Measurements from ENCODE around the gene FHIT. TPM values are rescaled to one million over a fixed set of nuclear protein-coding genes. Genes with fewer than 3 reads are reported as not detected.

FHIT gene
- total and polyA plus RNA-seq, 11 donors, result 4.2 to 26.8 (median 16.5) TPM

DNA sequence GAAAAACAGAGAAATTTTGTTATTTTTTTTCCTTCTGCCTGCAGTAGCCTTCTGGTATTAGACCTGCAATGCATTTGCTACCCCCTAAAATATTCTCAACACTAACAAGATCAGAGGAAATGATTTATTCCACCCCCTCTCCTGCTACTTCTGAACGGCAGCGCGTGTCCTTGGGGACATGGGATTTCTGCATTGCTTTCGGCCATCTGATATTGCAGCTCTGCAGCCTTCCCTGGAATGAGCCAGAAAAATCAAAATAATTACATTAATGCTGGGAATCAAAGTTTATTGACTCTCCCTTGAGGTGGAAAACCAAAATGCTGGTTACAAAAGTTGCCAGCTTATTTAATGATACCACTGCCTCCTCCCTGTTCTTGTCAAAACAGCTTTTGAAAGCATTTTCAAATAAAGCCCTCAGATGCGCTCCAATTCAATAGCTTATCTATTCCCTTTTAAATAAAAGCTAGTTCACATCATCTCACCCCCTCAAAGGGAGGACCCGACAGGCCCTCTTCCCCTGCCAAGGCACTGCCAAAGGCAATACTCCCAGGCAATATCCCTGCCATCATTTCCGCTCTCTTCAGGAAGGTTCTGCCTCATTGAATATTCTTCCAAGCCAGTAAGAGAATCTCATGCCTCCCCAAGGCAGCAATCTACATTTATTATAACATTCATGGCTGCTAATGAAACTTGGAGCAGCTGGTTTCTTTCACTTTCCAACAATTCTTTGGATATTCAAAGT, 96.6 kb downstream of the FHIT start:
- 57 to 68% (median 63%) methylated on average over 7 of the region's 7 CpGs for WGBS, 4 donors
- TF ChIP-seq, protein P1, sequence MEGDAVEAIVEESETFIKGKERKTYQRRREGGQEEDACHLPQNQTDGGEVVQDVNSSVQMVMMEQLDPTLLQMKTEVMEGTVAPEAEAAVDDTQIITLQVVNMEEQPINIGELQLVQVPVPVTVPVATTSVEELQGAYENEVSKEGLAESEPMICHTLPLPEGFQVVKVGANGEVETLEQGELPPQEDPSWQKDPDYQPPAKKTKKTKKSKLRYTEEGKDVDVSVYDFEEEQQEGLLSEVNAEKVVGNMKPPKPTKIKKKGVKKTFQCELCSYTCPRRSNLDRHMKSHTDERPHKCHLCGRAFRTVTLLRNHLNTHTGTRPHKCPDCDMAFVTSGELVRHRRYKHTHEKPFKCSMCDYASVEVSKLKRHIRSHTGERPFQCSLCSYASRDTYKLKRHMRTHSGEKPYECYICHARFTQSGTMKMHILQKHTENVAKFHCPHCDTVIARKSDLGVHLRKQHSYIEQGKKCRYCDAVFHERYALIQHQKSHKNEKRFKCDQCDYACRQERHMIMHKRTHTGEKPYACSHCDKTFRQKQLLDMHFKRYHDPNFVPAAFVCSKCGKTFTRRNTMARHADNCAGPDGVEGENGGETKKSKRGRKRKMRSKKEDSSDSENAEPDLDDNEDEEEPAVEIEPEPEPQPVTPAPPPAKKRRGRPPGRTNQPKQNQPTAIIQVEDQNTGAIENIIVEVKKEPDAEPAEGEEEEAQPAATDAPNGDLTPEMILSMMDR (IDR thresholded peaks at IDR 0.05), result no peak
- TF ChIP-seq POLR2A (IDR thresholded peaks at IDR 0.05), result no peak

DNA sequence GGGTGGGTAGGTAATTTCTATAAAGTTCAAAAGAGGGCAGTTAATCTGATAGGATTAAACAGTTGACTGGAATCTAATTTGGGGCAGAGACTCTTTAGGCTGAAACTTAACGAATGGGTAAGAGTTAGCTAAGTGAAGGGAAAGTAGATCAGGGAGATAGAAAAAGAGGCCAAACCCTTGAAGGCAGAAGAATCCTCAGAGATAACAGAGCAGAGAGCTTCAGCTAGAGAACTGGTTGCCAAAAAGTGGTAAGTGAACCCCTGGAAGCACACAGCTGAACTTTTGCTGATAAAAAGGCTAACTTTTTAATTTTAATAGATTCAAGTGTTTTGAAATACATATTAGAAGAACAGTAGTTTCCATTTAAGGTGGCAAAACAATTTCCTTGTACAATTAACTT, 99.2 kb downstream of the FHIT start:
- Histone ChIP-seq H3K4me3 (no peak overlapping the region), H3K9me3 (no peaks in the 10 kb centered on the region), H3K36me3 (no peaks in the 10 kb centered on the region), H3K27me3 (no peaks in the 10 kb centered on the region), H3K27ac (no peak overlapping the region), H3K4me1 (peaks cover 0 to 20% (median 6%) of the 10 kb centered on the region in 12 donors)
- 80 to 89% (median 85%) methylated on average over 1 of the region's 1 CpG for WGBS, 4 donors
- DNase-seq, result no peak
- intact Hi-C loops (cut with DNase I), result no loop called here
- no peak for ATAC-seq
- no peak for TF ChIP-seq POLR2A (IDR thresholded peaks at IDR 0.05)
- TF ChIP-seq, protein P1 (IDR thresholded peaks at IDR 0.05), result no peak

More for the DNA sequence above, 96.6 kb downstream of the FHIT start:
- H3K4me3 ChIP-seq, result no peak overlapping the region
- H3K9me3 ChIP-seq, result no peaks in the 10 kb centered on the region
- intact Hi-C loops (cut with DNase I), result loop anchor here in 1 of 10 donors (5.0 kb wide), 1 partner anchor 98 kb away; the partner anchor contains the start of gene FHIT
- H3K27ac ChIP-seq, result peak overlapping the region in 1 of 12 donors; percentile 47
- no peaks in the 10 kb centered on the region for H3K27me3 ChIP-seq
- DNase-seq (no peak), ATAC-seq (no peak)
- no peaks in the 10 kb centered on the region for H3K36me3 ChIP-seq
- peaks cover 0 to 20% (median 6%) of the 10 kb centered on the region in 12 donors for H3K4me1 ChIP-seq

DNA sequence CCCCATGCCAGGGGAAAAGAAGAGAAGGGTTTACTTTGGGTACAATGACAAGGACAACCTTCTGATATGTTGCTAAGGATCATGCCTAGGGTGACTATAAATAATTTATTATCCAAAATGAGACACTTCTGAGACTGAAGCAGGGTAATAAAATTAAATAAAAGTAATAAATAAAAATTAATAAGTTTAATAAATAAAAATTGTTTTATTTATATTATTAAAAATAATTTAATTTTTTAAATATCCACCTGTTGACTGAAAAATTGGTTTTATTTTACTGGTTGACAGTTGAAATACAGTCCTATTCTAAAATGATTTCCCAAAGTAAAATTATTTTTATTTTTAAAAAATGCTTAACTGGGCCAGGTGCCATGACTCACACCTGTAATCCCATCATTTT, 102.0 kb downstream of the FHIT start:
- no peaks in the 10 kb centered on the region for H3K27me3 ChIP-seq
- intact Hi-C loops (cut with DNase I), result no loop called here
- no peaks in the 10 kb centered on the region for H3K36me3 ChIP-seq
- H3K27ac ChIP-seq, result no peak overlapping the region
- no peak for TF ChIP-seq POLR2A (IDR thresholded peaks at IDR 0.05)
- TF ChIP-seq, protein P1 (IDR thresholded peaks at IDR 0.05), result no peak
- DNase-seq (no peak), ATAC-seq (no peak)
- no peak overlapping the region for H3K4me3 ChIP-seq
- H3K9me3 ChIP-seq, result peaks cover 0 to 4% (median 0%) of the 10 kb centered on the region in 12 donors
- peaks cover 0 to 5% (median under 1%) of the 10 kb centered on the region in 12 donors for H3K4me1 ChIP-seq

DNA sequence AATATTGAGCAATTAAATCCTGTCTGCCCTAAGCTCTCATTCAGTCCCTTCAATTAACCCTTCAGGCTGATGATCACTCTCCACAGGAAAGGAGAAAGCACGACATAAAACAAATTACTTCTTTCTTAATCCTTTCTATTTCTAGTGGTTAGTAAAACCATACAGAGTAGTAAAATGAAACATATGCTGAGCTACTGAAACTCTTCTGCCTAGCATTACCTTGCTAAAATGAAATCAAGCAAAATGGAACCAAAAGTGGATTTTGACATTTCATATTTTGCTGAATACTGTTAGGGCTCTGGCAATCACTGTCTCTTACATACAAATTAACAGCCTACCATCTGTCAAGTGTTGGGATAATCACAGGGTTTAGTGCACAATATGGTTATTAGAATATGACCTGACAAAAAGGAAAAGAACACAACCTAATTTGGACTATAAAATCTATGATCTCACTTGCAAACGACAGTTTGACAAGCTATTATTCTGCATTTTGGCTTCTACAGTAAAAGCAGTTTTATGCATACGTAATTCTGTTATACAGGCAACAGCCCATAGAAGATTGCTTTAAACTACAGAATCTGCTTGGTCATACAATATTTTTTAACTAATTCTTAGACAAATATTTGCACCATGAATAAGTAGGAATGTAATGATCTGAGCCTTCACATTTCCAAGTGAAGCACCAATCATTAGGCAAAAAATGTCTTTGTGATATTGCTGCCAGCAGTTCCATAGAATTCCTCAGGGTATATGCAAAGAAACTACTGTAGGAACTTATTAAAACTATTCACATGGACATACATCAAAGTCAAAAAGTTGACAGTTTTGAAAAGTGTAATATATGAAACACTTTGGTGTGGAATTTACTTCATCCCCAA, 105.0 kb downstream of the FHIT start:
- H3K9me3 ChIP-seq, result peaks cover 0 to 4% (median 0%) of the 10 kb centered on the region in 12 donors
- H3K36me3 ChIP-seq, result no peaks in the 10 kb centered on the region
- H3K27me3 ChIP-seq, result no peaks in the 10 kb centered on the region
- no peak overlapping the region for H3K27ac ChIP-seq
- no peak overlapping the region for H3K4me3 ChIP-seq
- WGBS, 4 donors, result 71 to 91% (median 87%) methylated on average over 3 of the region's 3 CpGs
- intact Hi-C loops (cut with DNase I), result no loop called here
- no peak for TF ChIP-seq POLR2A (IDR thresholded peaks at IDR 0.05)
- TF ChIP-seq, protein P1 (IDR thresholded peaks at IDR 0.05), result no peak
- ATAC-seq (no peak), DNase-seq (no peak)
- H3K4me1 ChIP-seq, result no peaks in the 10 kb centered on the region
